Panc1 (cell line): ENCODE results near the gene BARHL1. TPM values are rescaled to one million over a fixed set of nuclear protein-coding genes. Genes with fewer than 3 reads are reported as not detected.

Experiments used
- ATAC-seq: fragments of 200-7000 bp; cut with Tn5 transposase; 2 replicates; pipeline ENCODE4 v1.9.1; 2020; ENCODE audit warnings: mild to moderate bottlenecking, moderate library complexity
- BruUV-seq: library from RNA; stranded (reverse); fragments of 400-500 nt; replicated peaks from 2 replicates; lab custom pipeline; 2021; lab: Mats Ljungman, UMichigan
- CTCF ChIA-PET: fragments of 300-600 bp; sonication (Branson Sonifier 250); formaldehyde crosslinking; loops from one replicate; lab custom pipeline; 2022; ENCODE audit warnings: antibody characterized with exemption; lab: Charles Lee
- POLR2A ChIA-PET: fragments of 300-600 bp; sonication (Branson Sonifier 250); formaldehyde crosslinking; loops from one replicate; lab custom pipeline; 2022; ENCODE audit warnings: antibody characterized with exemption; lab: Charles Lee
- DNase-seq: peaks from one replicate; pipeline ENCODE4 v3.0.0-alpha.2; 2010; ENCODE audit warnings: low read depth, low spot score
- H3K27ac ChIP-seq: 2 replicates; pipeline ENCODE4 v1.5.1; 2011; ENCODE audit warnings: mild to moderate bottlenecking, low read length, inconsistent platforms
- H3K27me3 ChIP-seq: fragments of 200-500 bp; sonication (Bioruptor generic); 2 replicates; pipeline ENCODE4 v1.6.0; 2014; ENCODE audit warnings: low read length, inconsistent platforms; ENCODE audit not compliant: control insufficient read depth, insufficient read depth
- H3K36me3 ChIP-seq: fragments of 200-500 bp; sonication (Bioruptor generic); 2 replicates; pipeline ENCODE4 v1.5.1; 2014; ENCODE audit warnings: inconsistent platforms, mild to moderate bottlenecking, low read length, moderate library complexity; ENCODE audit not compliant: control insufficient read depth, insufficient read depth
- H3K4me1 ChIP-seq: 2 replicates; pipeline ENCODE4 v1.5.1; 2011; ENCODE audit warnings: inconsistent platforms, mild to moderate bottlenecking, low read length, moderate library complexity; ENCODE audit not compliant: control insufficient read depth, insufficient read depth
- H3K4me3 ChIP-seq, 2 experiments: 2 replicates each; pipeline ENCODE4 v1.5.1; 2011 to 2012; ENCODE audit warnings: low read depth in 2 of 2, low read length in 2 of 2, mild to moderate bottlenecking in 2 of 2, inconsistent platforms in 1 of 2, moderate library complexity in 1 of 2
- H3K9me3 ChIP-seq: fragments of 200-500 bp; sonication (Bioruptor generic); 2 replicates; pipeline ENCODE4 v1.5.1; 2014; ENCODE audit warnings: low read depth, mild to moderate bottlenecking, inconsistent platforms, low read length, moderate library complexity; ENCODE audit not compliant: control insufficient read depth, insufficient read depth
- POLR2AphosphoS5 ChIP-seq: IDR thresholded peaks from 2 replicates; pipeline ENCODE4 v1.6.1; 2012; ENCODE audit warnings: mild to moderate bottlenecking, low read depth, low read length, moderate library complexity
- SIN3A ChIP-seq: IDR thresholded peaks from 2 replicates; pipeline ENCODE4 v1.6.1; 2012; ENCODE audit warnings: low read depth, mild to moderate bottlenecking, low read length, moderate library complexity, borderline replicate concordance; ENCODE audit not compliant: insufficient read depth
- TCF7L2 ChIP-seq: IDR thresholded peaks from 2 replicates; pipeline ENCODE4 v1.6.1; 2011; ENCODE audit warnings: mild to moderate bottlenecking, low read depth, low read length, inconsistent platforms
- in situ Hi-C: cut with HindIII; loops from 2 replicates; pipeline ENCODE4 v1.10.0; 2016; ENCODE audit warnings: low sequenced_read_pairs, low pct_unique_long_range_greater_than_20kb
- intact Hi-C: fragments of 100-400 bp; cut with micrococcal nuclease; formaldehyde crosslinking; loops from one replicate; pipeline ENCODE4 v1.10.0; 2022; ENCODE audit not compliant: unreplicated experiment
- total RNA-seq: library from RNA; stranded (reverse); gene quantifications from one replicate; pipeline ENCODE4 v1.2.1, GENCODE V29; 2021; ENCODE audit not compliant: unreplicated experiment
- TF ChIP-seq, protein P1 (sequence below), 2 experiments: IDR thresholded peaks; 2 replicates each; pipeline ENCODE4 v1.6.1; 2011 to 2012; ENCODE audit warnings: low read depth in 2 of 2, control low read depth in 1 of 2, low read length in 1 of 2, mild to moderate bottlenecking in 1 of 2, moderate library complexity in 1 of 2; ENCODE audit not compliant: insufficient read depth in 1 of 2
- TF ChIP-seq, protein P2 (sequence below): fragments of 450-650 bp; IDR thresholded peaks from 2 replicates; pipeline ENCODE4 v1.5.1; 2017; ENCODE audit warnings: mild to moderate bottlenecking

Gene BARHL1
- total RNA-seq, 1 experiment from 2014 or later, result not detected

DNA sequence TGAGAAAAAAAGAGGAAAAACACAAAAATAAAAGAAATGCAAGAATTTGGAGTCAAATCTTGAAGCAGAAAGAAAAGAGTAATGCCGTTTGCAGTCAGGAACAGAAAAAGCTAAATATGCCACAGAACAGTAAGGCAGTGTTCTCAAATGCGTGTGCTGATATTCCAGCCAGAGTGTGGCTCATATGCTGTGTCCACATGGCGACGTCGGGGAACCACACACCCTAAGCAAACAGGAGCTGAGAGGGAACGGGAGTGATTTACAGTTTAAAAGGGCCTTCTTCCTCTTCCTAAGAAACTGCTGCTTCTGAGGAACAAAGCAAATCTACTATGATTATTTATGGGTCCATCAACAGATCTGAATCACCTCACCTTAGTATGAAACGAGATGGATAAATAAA, 44.7 kb downstream of the BARHL1 start:
- no TSS peak for BruUV-seq
- ATAC-seq (no peak), DNase-seq (no peak)
- H3K36me3 ChIP-seq, result peaks cover 3% of the 10 kb centered on the region
- CTCF ChIA-PET, result no interaction called here
- H3K27ac ChIP-seq, result no peak overlapping the region
- in situ Hi-C loops (no loop called here), intact Hi-C loops (no loop called here)
- no peaks in the 10 kb centered on the region for H3K4me1 ChIP-seq
- no peak for TF ChIP-seq SIN3A
- TF ChIP-seq, protein P1, sequence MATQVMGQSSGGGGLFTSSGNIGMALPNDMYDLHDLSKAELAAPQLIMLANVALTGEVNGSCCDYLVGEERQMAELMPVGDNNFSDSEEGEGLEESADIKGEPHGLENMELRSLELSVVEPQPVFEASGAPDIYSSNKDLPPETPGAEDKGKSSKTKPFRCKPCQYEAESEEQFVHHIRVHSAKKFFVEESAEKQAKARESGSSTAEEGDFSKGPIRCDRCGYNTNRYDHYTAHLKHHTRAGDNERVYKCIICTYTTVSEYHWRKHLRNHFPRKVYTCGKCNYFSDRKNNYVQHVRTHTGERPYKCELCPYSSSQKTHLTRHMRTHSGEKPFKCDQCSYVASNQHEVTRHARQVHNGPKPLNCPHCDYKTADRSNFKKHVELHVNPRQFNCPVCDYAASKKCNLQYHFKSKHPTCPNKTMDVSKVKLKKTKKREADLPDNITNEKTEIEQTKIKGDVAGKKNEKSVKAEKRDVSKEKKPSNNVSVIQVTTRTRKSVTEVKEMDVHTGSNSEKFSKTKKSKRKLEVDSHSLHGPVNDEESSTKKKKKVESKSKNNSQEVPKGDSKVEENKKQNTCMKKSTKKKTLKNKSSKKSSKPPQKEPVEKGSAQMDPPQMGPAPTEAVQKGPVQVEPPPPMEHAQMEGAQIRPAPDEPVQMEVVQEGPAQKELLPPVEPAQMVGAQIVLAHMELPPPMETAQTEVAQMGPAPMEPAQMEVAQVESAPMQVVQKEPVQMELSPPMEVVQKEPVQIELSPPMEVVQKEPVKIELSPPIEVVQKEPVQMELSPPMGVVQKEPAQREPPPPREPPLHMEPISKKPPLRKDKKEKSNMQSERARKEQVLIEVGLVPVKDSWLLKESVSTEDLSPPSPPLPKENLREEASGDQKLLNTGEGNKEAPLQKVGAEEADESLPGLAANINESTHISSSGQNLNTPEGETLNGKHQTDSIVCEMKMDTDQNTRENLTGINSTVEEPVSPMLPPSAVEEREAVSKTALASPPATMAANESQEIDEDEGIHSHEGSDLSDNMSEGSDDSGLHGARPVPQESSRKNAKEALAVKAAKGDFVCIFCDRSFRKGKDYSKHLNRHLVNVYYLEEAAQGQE (IDR thresholded peaks at IDR 0.05; ENCODE audit: insufficient read depth in 1 of 2, low read depth in 2 of 2, low read length in 1 of 2), result no peak
- TF ChIP-seq, protein P2, sequence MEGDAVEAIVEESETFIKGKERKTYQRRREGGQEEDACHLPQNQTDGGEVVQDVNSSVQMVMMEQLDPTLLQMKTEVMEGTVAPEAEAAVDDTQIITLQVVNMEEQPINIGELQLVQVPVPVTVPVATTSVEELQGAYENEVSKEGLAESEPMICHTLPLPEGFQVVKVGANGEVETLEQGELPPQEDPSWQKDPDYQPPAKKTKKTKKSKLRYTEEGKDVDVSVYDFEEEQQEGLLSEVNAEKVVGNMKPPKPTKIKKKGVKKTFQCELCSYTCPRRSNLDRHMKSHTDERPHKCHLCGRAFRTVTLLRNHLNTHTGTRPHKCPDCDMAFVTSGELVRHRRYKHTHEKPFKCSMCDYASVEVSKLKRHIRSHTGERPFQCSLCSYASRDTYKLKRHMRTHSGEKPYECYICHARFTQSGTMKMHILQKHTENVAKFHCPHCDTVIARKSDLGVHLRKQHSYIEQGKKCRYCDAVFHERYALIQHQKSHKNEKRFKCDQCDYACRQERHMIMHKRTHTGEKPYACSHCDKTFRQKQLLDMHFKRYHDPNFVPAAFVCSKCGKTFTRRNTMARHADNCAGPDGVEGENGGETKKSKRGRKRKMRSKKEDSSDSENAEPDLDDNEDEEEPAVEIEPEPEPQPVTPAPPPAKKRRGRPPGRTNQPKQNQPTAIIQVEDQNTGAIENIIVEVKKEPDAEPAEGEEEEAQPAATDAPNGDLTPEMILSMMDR, result no peak
- no peak for TF ChIP-seq TCF7L2
- no peak for TF ChIP-seq POLR2AphosphoS5
- no peak overlapping the region for H3K4me3 ChIP-seq
- H3K27me3 ChIP-seq, result no peaks in the 10 kb centered on the region
- H3K9me3 ChIP-seq, result no peaks in the 10 kb centered on the region
- POLR2A ChIA-PET, result no interaction called here

DNA sequence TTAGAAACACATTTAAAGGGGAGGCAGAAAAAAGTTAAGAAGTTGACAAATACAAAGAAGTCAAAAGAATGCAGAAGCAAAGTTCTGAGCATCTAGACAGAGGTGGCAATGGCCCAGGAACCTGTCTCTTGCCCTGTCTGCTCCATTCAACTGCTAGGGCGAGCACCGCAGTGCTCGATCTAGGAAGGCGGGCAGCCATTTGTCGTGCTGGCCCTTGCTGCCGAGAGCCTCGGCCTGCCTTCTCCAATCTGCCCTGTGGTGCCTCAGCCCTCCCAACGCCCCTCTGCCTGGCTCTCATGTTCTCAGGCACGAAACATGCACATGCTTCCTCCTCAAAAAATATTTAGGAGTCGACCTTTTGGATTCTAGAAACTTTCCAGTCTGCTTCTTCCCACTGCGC, 45.2 kb downstream of the BARHL1 start:
- in situ Hi-C loops, result no loop called here
- H3K27me3 ChIP-seq, result no peaks in the 10 kb centered on the region
- TF ChIP-seq SIN3A, result no peak
- TF ChIP-seq, protein P1 (IDR thresholded peaks at IDR 0.05; ENCODE audit: insufficient read depth in 1 of 2, low read depth in 2 of 2, low read length in 1 of 2), result no peak
- no peak for TF ChIP-seq TCF7L2
- no peak for TF ChIP-seq POLR2AphosphoS5
- TF ChIP-seq, protein P2, result no peak
- DNase-seq, result no peak
- H3K9me3 ChIP-seq, result no peaks in the 10 kb centered on the region
- no peaks in the 10 kb centered on the region for H3K4me1 ChIP-seq
- no peak for ATAC-seq
- ChIA-PET CTCF (no interaction called here), POLR2A (no interaction called here)
- no TSS peak for BruUV-seq
- H3K4me3 ChIP-seq, result no peak overlapping the region
- intact Hi-C loops, result no loop called here
- peaks cover 3% of the 10 kb centered on the region for H3K36me3 ChIP-seq
- no peak overlapping the region for H3K27ac ChIP-seq
